CD4-positive, alpha-beta T cell treated with Interleukin-4 for 1 hour (primary cell): ENCODE data around the gene INHBC.
"Not testable (repeated sequence)": the region's sequence is repeated elsewhere in the genome, so short reads cannot be mapped to it uniquely, and the experiment has no call there.

Experiments used
- DNase-seq, 2 donors: peaks; one replicate each; pipeline ENCODE4 v3.0.0-alpha.2; 2020 to 2022

INHBC gene

GRCh38 chr12:57434517-57435223, at the start of gene INHBC:
Gene INHBC (plus strand): TSS chr12:57434784. CDS start chr12:57434887, 103 bp downstream.
- no peak for DNase-seq

- no peak for DNase-seq
Observed at GRCh38 chr12:57385586-57385985, 49.0 kb upstream of the INHBC start.

GRCh38 chr12:57386187-57386720, 48.3 kb upstream of the INHBC start:
- DNase-seq: no peak

- DNase-seq: no peak
Observed at GRCh38 chr12:57388425-57388824, 46.2 kb upstream of the INHBC start.

- no peak for DNase-seq
Observed at GRCh38 chr12:57389033-57389432, 45.6 kb upstream of the INHBC start.

GRCh38 chr12:57390174-57390573, 44.4 kb upstream of the INHBC start:
- no peak for DNase-seq

- no peak for DNase-seq
Observed at GRCh38 chr12:57395121-57395520, 39.5 kb upstream of the INHBC start.

- DNase-seq: no peak
Observed at GRCh38 chr12:57397441-57397840, 37.1 kb upstream of the INHBC start.

GRCh38 chr12:57399718-57400463, 34.7 kb upstream of the INHBC start:
- not testable (repeated sequence) for DNase-seq

- no peak for DNase-seq
Observed at GRCh38 chr12:57401165-57401564, 33.4 kb upstream of the INHBC start.

GRCh38 chr12:57402156-57402555, 32.4 kb upstream of the INHBC start:
- not testable (repeated sequence) for DNase-seq

- no peak for DNase-seq
Observed at GRCh38 chr12:57404966-57405640, 29.5 kb upstream of the INHBC start.

GRCh38 chr12:57410534-57410933, 24.1 kb upstream of the INHBC start:
- no peak for DNase-seq

- DNase-seq: not testable (repeated sequence)
Observed at GRCh38 chr12:57414160-57414559, 20.4 kb upstream of the INHBC start.

GRCh38 chr12:57415088-57415487, 19.5 kb upstream of the INHBC start:
- no peak for DNase-seq

GRCh38 chr12:57416039-57416996, 18.3 kb upstream of the INHBC start:
- DNase-seq: no peak

- no peak for DNase-seq
Observed at GRCh38 chr12:57418255-57418654, 16.3 kb upstream of the INHBC start.

- DNase-seq: no peak
Observed at GRCh38 chr12:57419495-57419894, 15.1 kb upstream of the INHBC start.

- DNase-seq: no peak
Observed at GRCh38 chr12:57420482-57420881, 14.1 kb upstream of the INHBC start.

- DNase-seq: not testable (repeated sequence)
Observed at GRCh38 chr12:57426948-57427347, 7.6 kb upstream of the INHBC start.

- no peak for DNase-seq
Observed at GRCh38 chr12:57428965-57429364, 5.6 kb upstream of the INHBC start.

- no peak for DNase-seq
Observed at GRCh38 chr12:57429473-57430111, 5.0 kb upstream of the INHBC start.
